Gastrocnemius medialis (tissue), 4 donors: Measurements from ENCODE around the gene TMBIM1.

ENCODE experiments used
- POLR2A ChIP-seq, 2 donors: fragments of 450-650 bp; IDR thresholded peaks; one replicate each; pipeline ENCODE4 v1.6.1; 2017; ENCODE audit warnings: antibody characterized with exemption in 2 of 2, mild to moderate bottlenecking in 2 of 2, moderate library complexity in 2 of 2
- TF ChIP-seq, protein P1 (sequence below), 5 experiments: fragments of 450-650 bp in 3 of 5; fragments of 200-600 bp in 2 of 5; sonication (generic) in 2 of 5; IDR thresholded peaks in 4 of 5; conservative IDR thresholded peaks in 1 of 5; 1 replicate in 4 of 5; 2 replicates in 1 of 5; pipeline ENCODE4 v1.5.1; 2016 to 2019; ENCODE audit warnings: antibody characterized with exemption in 5 of 5, mild to moderate bottlenecking in 3 of 5, moderate library complexity in 3 of 5

DNA sequence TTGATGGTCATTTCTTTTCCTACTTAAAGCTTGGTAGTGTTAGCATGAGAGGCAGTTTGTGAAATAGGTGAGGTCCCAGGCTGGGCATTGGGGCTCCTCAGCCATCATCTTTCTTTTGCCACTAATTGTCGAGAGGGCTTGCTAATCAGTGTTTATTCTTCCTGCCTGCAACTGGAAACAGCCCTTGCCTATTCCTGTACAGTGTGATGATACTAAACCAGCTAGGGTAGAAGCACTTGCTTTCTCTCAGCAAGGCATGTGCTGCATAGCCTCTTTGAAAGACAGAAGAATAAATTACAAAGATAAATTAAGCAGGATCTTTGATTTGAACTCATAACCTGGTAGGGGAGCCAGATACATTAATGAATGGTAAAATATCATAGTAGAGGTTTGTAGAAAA lies 48.1 kb downstream of the TMBIM1 start:
- TF ChIP-seq, protein P1, sequence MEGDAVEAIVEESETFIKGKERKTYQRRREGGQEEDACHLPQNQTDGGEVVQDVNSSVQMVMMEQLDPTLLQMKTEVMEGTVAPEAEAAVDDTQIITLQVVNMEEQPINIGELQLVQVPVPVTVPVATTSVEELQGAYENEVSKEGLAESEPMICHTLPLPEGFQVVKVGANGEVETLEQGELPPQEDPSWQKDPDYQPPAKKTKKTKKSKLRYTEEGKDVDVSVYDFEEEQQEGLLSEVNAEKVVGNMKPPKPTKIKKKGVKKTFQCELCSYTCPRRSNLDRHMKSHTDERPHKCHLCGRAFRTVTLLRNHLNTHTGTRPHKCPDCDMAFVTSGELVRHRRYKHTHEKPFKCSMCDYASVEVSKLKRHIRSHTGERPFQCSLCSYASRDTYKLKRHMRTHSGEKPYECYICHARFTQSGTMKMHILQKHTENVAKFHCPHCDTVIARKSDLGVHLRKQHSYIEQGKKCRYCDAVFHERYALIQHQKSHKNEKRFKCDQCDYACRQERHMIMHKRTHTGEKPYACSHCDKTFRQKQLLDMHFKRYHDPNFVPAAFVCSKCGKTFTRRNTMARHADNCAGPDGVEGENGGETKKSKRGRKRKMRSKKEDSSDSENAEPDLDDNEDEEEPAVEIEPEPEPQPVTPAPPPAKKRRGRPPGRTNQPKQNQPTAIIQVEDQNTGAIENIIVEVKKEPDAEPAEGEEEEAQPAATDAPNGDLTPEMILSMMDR (IDR thresholded peaks at IDR 0.05 in 4 of 5, conservative IDR thresholded peaks at IDR 0.05 in 1 of 5) = no peak
- no peak for TF ChIP-seq POLR2A (IDR thresholded peaks at IDR 0.05)
